Fibroblast of lung (primary cell): ENCODE results near the gene CD300LB. TPM values are rescaled to one million over a fixed set of nuclear protein-coding genes. Genes with fewer than 3 reads are reported as not detected.

Experiments used
- DNase-seq, 2 donors: peaks; one replicate each; pipeline versions ENCODE4 v3.0.0 to v3.0.0-alpha.2; 2010; ENCODE audit warnings: low read depth in 2 of 2
- H2AFZ ChIP-seq: 2 replicates; pipeline ENCODE4 v1.5.1; 2012; ENCODE audit warnings: low read length, control low read depth, inconsistent platforms
- H3K27ac ChIP-seq: 2 replicates; pipeline ENCODE4 v1.5.1; 2011; ENCODE audit warnings: low read length, control low read depth; ENCODE audit not compliant: insufficient read depth
- H3K27me3 ChIP-seq: 2 replicates; pipeline ENCODE4 v1.5.1; 2011; ENCODE audit warnings: mild to moderate bottlenecking, low read length; ENCODE audit not compliant: control insufficient read depth, insufficient read depth
- H3K36me3 ChIP-seq: 2 replicates; pipeline ENCODE4 v1.5.1; 2011; ENCODE audit warnings: low read length; ENCODE audit not compliant: control insufficient read depth, insufficient read depth
- H3K4me1 ChIP-seq: 2 replicates; pipeline ENCODE4 v1.5.1; 2011; ENCODE audit warnings: low read length; ENCODE audit not compliant: control insufficient read depth, insufficient read depth; ENCODE audit errors: extremely low read depth
- H3K4me2 ChIP-seq: 2 replicates; pipeline ENCODE4 v1.5.1; 2011; ENCODE audit warnings: low read length, control low read depth; ENCODE audit not compliant: insufficient read depth; ENCODE audit errors: extremely low read depth
- H3K4me3 ChIP-seq, 4 experiments: fragments of 200-600 bp in 1 of 4; sonication (generic) in 1 of 4; replicated peaks in 1 of 4; 2 replicates each; pipeline ENCODE4 v1.5.1; 2011 to 2016; ENCODE audit warnings: low read length in 4 of 4, low read depth in 3 of 4, mild to moderate bottlenecking in 3 of 4, control low read depth in 2 of 4, inconsistent platforms in 1 of 4, mixed read lengths in 1 of 4; ENCODE audit not compliant: insufficient read depth in 1 of 4; ENCODE audit errors: control extremely low read depth in 1 of 4
- H3K79me2 ChIP-seq: 2 replicates; pipeline ENCODE4 v1.5.1; 2012; ENCODE audit warnings: mild to moderate bottlenecking, low read length, inconsistent platforms; ENCODE audit not compliant: control insufficient read depth, insufficient read depth
- H3K9ac ChIP-seq: 2 replicates; pipeline ENCODE4 v1.5.1; 2011; ENCODE audit warnings: mild to moderate bottlenecking, low read length, control low read depth; ENCODE audit not compliant: insufficient read depth
- H3K9me3 ChIP-seq: 2 replicates; pipeline ENCODE4 v1.5.1; 2012; ENCODE audit warnings: low read depth, low read length; ENCODE audit not compliant: control insufficient read depth, insufficient read depth
- H4K20me1 ChIP-seq: 2 replicates; pipeline ENCODE4 v1.5.1; 2011; ENCODE audit warnings: low read length; ENCODE audit not compliant: control insufficient read depth, insufficient read depth; ENCODE audit errors: extremely low read depth
- CTCF ChIP-seq, 2 donors: IDR thresholded peaks in 1 of 2; conservative IDR thresholded peaks in 1 of 2; 1 replicate in 1 of 2; 2 replicates in 1 of 2; pipeline ENCODE4 v1.5.1; 2011 to 2012; ENCODE audit warnings: low read length in 2 of 2, control low read depth in 1 of 2, inconsistent platforms in 1 of 2, low read depth in 1 of 2, mild to moderate bottlenecking in 1 of 2
- EZH2 ChIP-seq: IDR thresholded peaks from 2 replicates; pipeline ENCODE4 v1.5.1; 2012; ENCODE audit warnings: low read length, control low read depth, mild to moderate bottlenecking; ENCODE audit errors: missing control alignments
- polyA plus RNA-seq, 2 donors: library from polyadenylated mRNA; depleted of rRNA in 1 of 2; stranded (reverse) in 1 of 2; unstranded in 1 of 2; fragments of >200 nt; gene quantifications; 2 replicates each; pipeline ENCODE4 v1.2.1, GENCODE V29; 2011 to 2012; ENCODE audit warnings: missing spikeins in 1 of 2
- total RNA-seq: library from RNA; depleted of rRNA; stranded (reverse); fragments of >200 nt; gene quantifications from 2 replicates; pipeline ENCODE4 v1.2.1, GENCODE V29; 2014

Gene CD300LB
- total and polyA plus RNA-seq, 2 donors (not counting 1 experiment from before 2014, with no cell fraction given), result not detected

GRCh38 chr17:74525781-74526288 is 5.4 kb downstream of the CD300LB start:
- Histone ChIP-seq H3K4me3 (no peak overlapping the region), H3K27ac (no peak overlapping the region), H2AFZ (no peak overlapping the region), H3K27me3 (no peaks in the 10 kb centered on the region), H3K36me3 (no peaks in the 10 kb centered on the region), H3K9ac (no peak overlapping the region), H3K9me3 (no peaks in the 10 kb centered on the region), H3K4me2 (no peak overlapping the region), H4K20me1 (no peaks in the 10 kb centered on the region), H3K4me1 (no peaks in the 10 kb centered on the region), H3K79me2 (no peaks in the 10 kb centered on the region)
- TF ChIP-seq EZH2 (no peak), CTCF (conservative IDR thresholded peaks at IDR 0.05 in 1 of 2, IDR thresholded peaks at IDR 0.05 in 1 of 2; ENCODE audit: low read depth in 1 of 2, low read length in 2 of 2) (no peak)
- no peak for DNase-seq

GRCh38 chr17:74525465-74525725 is 5.9 kb downstream of the CD300LB start:
- Histone ChIP-seq H3K9ac (no peak overlapping the region), H3K36me3 (no peaks in the 10 kb centered on the region), H3K27ac (no peak overlapping the region), H3K4me3 (no peak overlapping the region), H3K27me3 (no peaks in the 10 kb centered on the region), H2AFZ (no peak overlapping the region), H3K79me2 (no peaks in the 10 kb centered on the region), H3K4me2 (no peak overlapping the region), H3K4me1 (no peaks in the 10 kb centered on the region), H3K9me3 (no peaks in the 10 kb centered on the region), H4K20me1 (no peaks in the 10 kb centered on the region)
- TF ChIP-seq CTCF (conservative IDR thresholded peaks at IDR 0.05 in 1 of 2, IDR thresholded peaks at IDR 0.05 in 1 of 2; ENCODE audit: low read depth in 1 of 2, low read length in 2 of 2) (no peak), EZH2 (no peak)
- no peak for DNase-seq

GRCh38 chr17:74524653-74525464 is 6.4 kb downstream of the CD300LB start:
- no peaks in the 10 kb centered on the region for H4K20me1 ChIP-seq
- H3K9me3 ChIP-seq, result no peaks in the 10 kb centered on the region
- H3K27me3 ChIP-seq, result no peaks in the 10 kb centered on the region
- H3K4me1 ChIP-seq, result no peaks in the 10 kb centered on the region
- H3K27ac ChIP-seq, result no peak overlapping the region
- H3K36me3 ChIP-seq, result no peaks in the 10 kb centered on the region
- no peak overlapping the region for H2AFZ ChIP-seq
- no peak for DNase-seq
- no peak overlapping the region for H3K4me3 ChIP-seq
- no peak overlapping the region for H3K4me2 ChIP-seq
- H3K79me2 ChIP-seq, result no peaks in the 10 kb centered on the region
- no peak for TF ChIP-seq EZH2
- TF ChIP-seq CTCF (conservative IDR thresholded peaks at IDR 0.05 in 1 of 2, IDR thresholded peaks at IDR 0.05 in 1 of 2; ENCODE audit: low read depth in 1 of 2, low read length in 2 of 2), result no peak
- no peak overlapping the region for H3K9ac ChIP-seq
